HepG2 (cell line): ENCODE results near the gene GPC3. TPM values are rescaled to one million over a fixed set of nuclear protein-coding genes. Genes with fewer than 3 reads are reported as not detected.
A peak's percentile ranks its signal among the peaks of the same experiment; 100 is the strongest.

Experiments used
- ATAC-seq: fragments of 200-7000 bp; cut with Tn5 transposase; 3 replicates; pipeline ENCODE4 v1.9.1; 2020; ENCODE audit warnings: mild to moderate bottlenecking, moderate library complexity
- BruUV-seq: library from RNA; stranded (reverse); fragments of 400-500 nt; replicated peaks from 2 replicates; lab custom pipeline; 2021; lab: Mats Ljungman, UMichigan
- CTCF ChIA-PET: fragments of 300-600 bp; formaldehyde crosslinking; extraction: SDS; loops from one replicate; lab custom pipeline; 2021; ENCODE audit warnings: low total read pairs, inconsistent platforms, low intra/inter-chr PET ratio; lab: Yijun Ruan, JAX
- POLR2A ChIA-PET: fragments of 350-600 bp; sonication (Branson Sonifier 250); formaldehyde crosslinking; loops from one replicate; lab custom pipeline; 2020; ENCODE audit warnings: antibody characterized with exemption, inconsistent platforms; lab: Yijun Ruan, JAX
- DNase-seq: peaks from one replicate; pipeline ENCODE4 v3.0.0-alpha.2; 2015; ENCODE audit warnings: low spot score
- FAIRE-seq: peaks from 3 replicates; lab custom pipeline; 2011; peaks lifted over from hg19 to GRCh38; lab: Jason Lieb, UNC
- H2AFZ ChIP-seq: one replicate; pipeline ENCODE4 v1.6.1; 2011; ENCODE audit warnings: low read length, inconsistent platforms
- H3K27ac ChIP-seq: fragments of 300-600 bp; 3 replicates; pipeline ENCODE4 v1.8.0; 2011; ENCODE audit warnings: mixed run types, mild to moderate bottlenecking, mixed read lengths, low read length, inconsistent platforms; ENCODE audit not compliant: insufficient read depth; ENCODE audit errors: extremely low read length
- H3K27me3 ChIP-seq, 2 experiments: fragments of 200-600 bp in 1 of 2; 2 replicates in 1 of 2; 3 replicates in 1 of 2; pipeline versions ENCODE4 v1.6.0 to v1.8.0; 2011; ENCODE audit warnings: low read length in 2 of 2, mild to moderate bottlenecking in 2 of 2, moderate library complexity in 2 of 2, inconsistent platforms in 1 of 2; ENCODE audit not compliant: insufficient read depth in 2 of 2, control insufficient read depth in 1 of 2
- H3K36me3 ChIP-seq, 2 experiments: fragments of 200-600 bp in 1 of 2; replicated peaks in 1 of 2; 2 replicates in 1 of 2; 3 replicates in 1 of 2; pipeline versions ENCODE4 v1.5.1 to v1.8.0; 2011; ENCODE audit warnings: low read length in 2 of 2, inconsistent platforms in 1 of 2; ENCODE audit not compliant: insufficient read depth in 2 of 2, control insufficient read depth in 1 of 2
- H3K4me1 ChIP-seq: 2 replicates; pipeline ENCODE4 v1.5.1; 2012; ENCODE audit warnings: low read length, inconsistent platforms; ENCODE audit not compliant: insufficient read depth
- H3K4me2 ChIP-seq: 2 replicates; pipeline ENCODE4 v1.6.0; 2011; ENCODE audit warnings: low read depth, low read length, inconsistent platforms
- H3K4me3 ChIP-seq, 3 experiments: fragments of 200-600 bp in 1 of 3; sonication (generic), shearing (Covaris generic) in 1 of 3; replicated peaks in 1 of 3; 2 replicates each; pipeline ENCODE4 v1.5.1; 2011 to 2016; ENCODE audit warnings: low read length in 3 of 3, inconsistent platforms in 2 of 3, low read depth in 2 of 3, mild to moderate bottlenecking in 2 of 3, control low read depth in 1 of 3, mixed read lengths in 1 of 3; ENCODE audit not compliant: insufficient read depth in 1 of 3
- H3K79me2 ChIP-seq: one replicate; pipeline ENCODE4 v1.6.1; 2011; ENCODE audit warnings: low read length, inconsistent platforms; ENCODE audit not compliant: insufficient read depth
- H3K9ac ChIP-seq: 2 replicates; pipeline ENCODE4 v1.6.0; 2011; ENCODE audit warnings: mild to moderate bottlenecking, low read depth, low read length, inconsistent platforms; ENCODE audit not compliant: insufficient read depth
- H3K9me3 ChIP-seq: 2 replicates; pipeline ENCODE4 v1.5.1; 2012; ENCODE audit warnings: mild to moderate bottlenecking, low read length
- H4K20me1 ChIP-seq: 2 replicates; pipeline ENCODE4 v1.6.0; 2011; ENCODE audit warnings: inconsistent platforms, mild to moderate bottlenecking, low read length, moderate library complexity; ENCODE audit not compliant: insufficient read depth
- ARID2 ChIP-seq: sonication (generic); formaldehyde crosslinking; IDR thresholded peaks from 2 replicates; pipeline ENCODE4 v1.8.1; 2022; ENCODE audit warnings: mild to moderate bottlenecking, missing genetic modification reagents, borderline replicate concordance
- ASH2L ChIP-seq: fragments of 300-600, 200-600 bp; sonication (generic); IDR thresholded peaks from 2 replicates; pipeline ENCODE4 v1.7.0; 2017; ENCODE audit warnings: low read depth, mild to moderate bottlenecking, moderate library complexity, mixed read lengths, low read length; ENCODE audit not compliant: insufficient read length
- BORCS8-MEF2B ChIP-seq: sonication (generic); formaldehyde crosslinking; IDR thresholded peaks from 2 replicates; pipeline ENCODE4 v1.8.0; 2022; ENCODE audit warnings: mild to moderate bottlenecking, missing genetic modification reagents
- GATAD1 ChIP-seq: IDR thresholded peaks from 2 replicates; pipeline ENCODE4 v1.6.1; 2016; ENCODE audit warnings: missing genetic modification reagents, missing compliant biosample characterization
- KLF13 ChIP-seq: sonication (generic); formaldehyde crosslinking; IDR thresholded peaks from 2 replicates; pipeline ENCODE4 v1.4.0; 2020; ENCODE audit warnings: mild to moderate bottlenecking, missing genetic modification reagents
- MBNL3 ChIP-seq: fragments of 250-450 bp; sonication (Bioruptor Pico); conservative IDR thresholded peaks from 2 replicates; pipeline ENCODE4 v1.8.0; 2022; ENCODE audit warnings: mild to moderate bottlenecking, inconsistent platforms
- POLR2AphosphoS5 ChIP-seq: IDR thresholded peaks from 2 replicates; pipeline ENCODE4 v1.6.1; 2012; ENCODE audit warnings: low read depth, low read length
- POLR2G ChIP-seq: fragments of 200-400 bp; formaldehyde crosslinking; IDR thresholded peaks from 2 replicates; pipeline ENCODE4 v1.6.1; 2018; ENCODE audit warnings: mild to moderate bottlenecking, low read depth, low read length, moderate library complexity
- PTBP1 ChIP-seq: fragments of 200-400 bp; formaldehyde crosslinking; IDR thresholded peaks from 2 replicates; pipeline ENCODE4 v1.6.1; 2018; ENCODE audit warnings: low read length, low read depth; ENCODE audit not compliant: poor library complexity, severe bottlenecking
- REXO4 ChIP-seq: sonication (generic); formaldehyde crosslinking; IDR thresholded peaks from 2 replicates; pipeline ENCODE4 v1.8.0; 2022; ENCODE audit warnings: missing genetic modification reagents, mild to moderate bottlenecking, borderline replicate concordance
- SKI ChIP-seq: fragments of 450-650 bp; IDR thresholded peaks from one replicate; pipeline ENCODE4 v1.6.1; 2018; ENCODE audit warnings: mild to moderate bottlenecking; ENCODE audit not compliant: partially characterized antibody
- U2AF1 ChIP-seq: fragments of 200-400 bp; formaldehyde crosslinking; optimal IDR thresholded peaks from 2 replicates; pipeline ENCODE3; 2017; ENCODE audit warnings: mild to moderate bottlenecking, low read depth, low read length
- ZIK1 ChIP-seq: sonication (generic); formaldehyde crosslinking; IDR thresholded peaks from 2 replicates; pipeline ENCODE4 v1.5.0; 2020; ENCODE audit warnings: mild to moderate bottlenecking, low read depth, missing genetic modification reagents, borderline replicate concordance
- ZNF350 ChIP-seq: sonication (generic); formaldehyde crosslinking; IDR thresholded peaks from 2 replicates; pipeline ENCODE4 v1.4.0; 2020; ENCODE audit warnings: mild to moderate bottlenecking, low read depth, missing genetic modification reagents, borderline replicate concordance
- ZNF546 ChIP-seq: sonication (generic); formaldehyde crosslinking; conservative IDR thresholded peaks from 2 replicates; pipeline ENCODE4 v1.8.1; 2023; ENCODE audit warnings: mild to moderate bottlenecking, missing genetic modification reagents
- ZNF629 ChIP-seq: sonication (generic); formaldehyde crosslinking; conservative IDR thresholded peaks from 2 replicates; pipeline ENCODE4 v1.5.0; 2020; ENCODE audit warnings: missing genetic modification reagents
- ZNF674 ChIP-seq: sonication (generic); formaldehyde crosslinking; IDR thresholded peaks from 2 replicates; pipeline ENCODE4 v1.5.0; 2020; ENCODE audit warnings: low read depth, mild to moderate bottlenecking, missing genetic modification reagents
- ZNF766 ChIP-seq: sonication (generic); formaldehyde crosslinking; IDR thresholded peaks from 2 replicates; pipeline ENCODE4 v1.5.0; 2020; ENCODE audit warnings: missing genetic modification reagents, borderline replicate concordance
- WGBS: methylation state at CpG from one replicate; pipeline ENCODE4 v1.1.6; 2017; ENCODE audit warnings: low lambda C conversion rate; 5-methylcytosine and 5-hydroxymethylcytosine counted together
- in situ Hi-C: cut with HindIII; loops from 2 replicates; pipeline ENCODE4 v1.10.0; 2017; ENCODE audit warnings: low pct_unique_long_range_greater_than_20kb; ENCODE audit not compliant: extremely low pct_ligation_motif_present
- intact Hi-C: fragments of 100-400 bp; cut with micrococcal nuclease; formaldehyde crosslinking; loops from one replicate; pipeline ENCODE4 v1.10.0; 2022; ENCODE audit not compliant: unreplicated experiment
- polyA plus RNA-seq, 8 experiments: library from polyadenylated mRNA; depleted of rRNA in 3 of 8; stranded (reverse) in 7 of 8; unstranded in 1 of 8; fragments of >200 nt; fragmentation: Illumina TruSeq in 4 of 8; extraction: Trizol in 4 of 8; gene quantifications; 2 replicates each; pipeline versions ENCODE4 v1.2.1 to v1.2.3, GENCODE V29; 2011 to 2016; ENCODE audit warnings: low read depth in 4 of 8, missing spikeins in 1 of 8, mixed read lengths in 1 of 8; ENCODE audit not compliant: insufficient read depth in 1 of 8
- total RNA-seq, 5 experiments: library from RNA; depleted of rRNA; stranded (reverse); fragments of >200 nt; fragmentation: Illumina TruSeq; extraction: Trizol; gene quantifications; 2 replicates each; pipeline ENCODE4 v1.2.3, GENCODE V29; 2016; ENCODE audit warnings: low read depth in 1 of 5
- TF ChIP-seq, protein P1 (sequence below): sonication (generic); formaldehyde crosslinking; IDR thresholded peaks from 2 replicates; pipeline ENCODE4 v1.4.0; 2020; ENCODE audit warnings: missing genetic modification reagents, mild to moderate bottlenecking, borderline replicate concordance
- TF ChIP-seq, protein P2 (sequence below): sonication (generic); formaldehyde crosslinking; IDR thresholded peaks from 2 replicates; pipeline ENCODE4 v1.5.0; 2020; ENCODE audit warnings: missing genetic modification reagents

GPC3 gene
- total and polyA plus RNA-seq, 2 of the 13 experiments (the other 11 are each of a cell fraction or from before 2014, with no cell fraction given) = 1,799 to 3,263 TPM

DNA sequence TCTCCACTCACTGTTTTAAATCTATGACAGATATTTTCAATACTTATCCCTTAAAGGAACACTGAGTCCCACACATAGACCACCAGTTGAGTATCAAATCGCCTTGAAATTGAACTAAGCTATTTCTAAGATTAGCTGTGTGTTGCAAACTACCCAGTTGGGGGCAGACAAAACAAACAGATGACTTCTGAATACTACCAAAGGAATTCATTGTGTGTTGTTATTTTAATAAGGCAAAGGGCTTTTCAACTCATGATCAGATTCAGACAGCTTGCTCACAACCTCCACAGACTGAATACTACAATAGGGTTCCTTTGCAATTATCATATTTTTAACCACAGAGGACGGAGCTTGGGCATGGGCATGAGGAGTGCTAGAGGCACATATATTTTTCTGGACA is 287.1 kb downstream of the GPC3 start:
- DNase-seq = no peak
- in situ Hi-C loops = no loop called here
- no peak overlapping the region for H3K4me2 ChIP-seq

DNA sequence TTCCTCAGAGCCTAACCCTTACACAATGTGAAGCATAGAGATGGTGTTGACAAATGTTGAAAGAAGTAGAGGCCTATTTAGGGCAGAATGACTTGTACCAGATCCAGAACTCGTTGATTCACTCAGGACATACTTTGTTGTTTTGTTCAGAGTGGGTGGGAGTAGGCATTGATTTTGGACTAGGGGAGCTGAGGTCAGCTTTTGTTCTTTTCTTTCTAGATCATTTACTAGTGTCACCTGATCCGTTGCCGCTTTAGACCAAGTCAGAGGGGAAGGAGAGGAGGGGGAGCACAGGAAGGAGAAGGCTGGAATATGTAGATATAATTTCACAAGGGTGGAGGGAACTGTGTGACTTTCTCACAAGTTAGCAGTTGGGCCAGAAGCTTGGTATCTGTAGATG is 287.7 kb downstream of the GPC3 start:
- Histone ChIP-seq H3K4me3 (no peak overlapping the region), H3K9me3 (no peaks in the 10 kb centered on the region), H3K9ac (no peak overlapping the region), H3K4me1 (no peaks in the 10 kb centered on the region), H3K4me2 (no peak overlapping the region), H3K79me2 (peaks cover 7% of the 10 kb centered on the region), H3K27ac (no peak overlapping the region), H3K27me3 (no peaks in the 10 kb centered on the region), H4K20me1 (peaks cover 51% of the 10 kb centered on the region), H3K36me3 (peaks cover 7 to 61% of the 10 kb centered on the region in 2 experiments), H2AFZ (no peak overlapping the region)
- no peak for DNase-seq
- no peak for FAIRE-seq
- ChIA-PET CTCF (no interaction called here), POLR2A (no interaction called here)
- intact Hi-C loops = no loop called here
- in situ Hi-C loops = no loop called here
- ATAC-seq = no peak; the same call in 1 of the 3 replicates
- WGBS = 93% methylated on average over 2 of the region's 3 CpGs
- BruUV-seq = no TSS peak
- TF ChIP-seq SKI (no peak), POLR2AphosphoS5 (peak; percentile 40; the same call in 1 of the 2 replicates), REXO4 (CRISPR knock-in tag) (no peak), ZNF629 (no peak), MBNL3 (CRISPR knock-in tag) (no peak), PTBP1 (no peak), ZNF546 (CRISPR knock-in tag) (no peak), U2AF1 (no peak), ZNF766 (no peak), POLR2G (no peak), ZIK1 (CRISPR knock-in tag) (no peak)
- TF ChIP-seq, protein P1, sequence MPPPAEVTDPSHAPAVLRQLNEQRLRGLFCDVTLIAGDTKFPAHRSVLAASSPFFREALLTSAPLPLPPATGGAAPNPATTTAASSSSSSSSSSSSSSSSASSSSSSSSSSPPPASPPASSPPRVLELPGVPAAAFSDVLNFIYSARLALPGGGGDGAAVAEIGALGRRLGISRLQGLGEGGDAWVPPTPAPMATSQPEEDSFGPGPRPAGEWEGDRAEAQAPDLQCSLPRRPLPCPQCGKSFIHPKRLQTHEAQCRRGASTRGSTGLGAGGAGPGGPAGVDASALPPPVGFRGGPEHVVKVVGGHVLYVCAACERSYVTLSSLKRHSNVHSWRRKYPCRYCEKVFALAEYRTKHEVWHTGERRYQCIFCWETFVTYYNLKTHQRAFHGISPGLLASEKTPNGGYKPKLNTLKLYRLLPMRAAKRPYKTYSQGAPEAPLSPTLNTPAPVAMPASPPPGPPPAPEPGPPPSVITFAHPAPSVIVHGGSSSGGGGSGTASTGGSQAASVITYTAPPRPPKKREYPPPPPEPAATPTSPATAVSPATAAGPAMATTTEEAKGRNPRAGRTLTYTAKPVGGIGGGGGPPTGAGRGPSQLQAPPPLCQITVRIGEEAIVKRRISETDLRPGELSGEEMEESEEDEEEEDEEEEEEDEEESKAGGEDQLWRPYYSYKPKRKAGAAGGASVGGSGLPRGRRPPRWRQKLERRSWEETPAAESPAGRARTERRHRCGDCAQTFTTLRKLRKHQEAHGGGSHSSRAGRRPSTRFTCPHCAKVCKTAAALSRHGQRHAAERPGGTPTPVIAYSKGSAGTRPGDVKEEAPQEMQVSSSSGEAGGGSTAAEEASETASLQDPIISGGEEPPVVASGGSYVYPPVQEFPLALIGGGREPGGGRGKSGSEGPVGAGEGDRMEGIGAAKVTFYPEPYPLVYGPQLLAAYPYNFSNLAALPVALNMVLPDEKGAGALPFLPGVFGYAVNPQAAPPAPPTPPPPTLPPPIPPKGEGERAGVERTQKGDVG (CRISPR knock-in tag) = no peak

More for the DNA sequence above, 287.1 kb downstream of the GPC3 start:
- Histone ChIP-seq H3K9me3 (no peaks in the 10 kb centered on the region), H3K36me3 (peaks cover 7 to 59% of the 10 kb centered on the region in 2 experiments), H3K9ac (no peak overlapping the region), H3K4me1 (no peaks in the 10 kb centered on the region), H2AFZ (no peak overlapping the region), H4K20me1 (peaks cover 56% of the 10 kb centered on the region), H3K27ac (no peak overlapping the region), H3K79me2 (peaks cover 9% of the 10 kb centered on the region), H3K4me3 (no peak overlapping the region), H3K27me3 (no peaks in the 10 kb centered on the region)
- FAIRE-seq (no peak), ATAC-seq (no peak; the same call in 2 of the 3 replicates)
- no TSS peak for BruUV-seq
- 97% methylated on average over 2 of the region's 2 CpGs for WGBS
- CTCF ChIA-PET = no interaction called here
- intact Hi-C loops = no loop called here
- POLR2A ChIA-PET = no interaction called here
- TF ChIP-seq BORCS8-MEF2B (CRISPR knock-in tag) = no peak
- TF ChIP-seq ZNF674 (CRISPR knock-in tag) = no peak
- TF ChIP-seq ZNF350 (CRISPR knock-in tag) = no peak
- TF ChIP-seq, protein P2, sequence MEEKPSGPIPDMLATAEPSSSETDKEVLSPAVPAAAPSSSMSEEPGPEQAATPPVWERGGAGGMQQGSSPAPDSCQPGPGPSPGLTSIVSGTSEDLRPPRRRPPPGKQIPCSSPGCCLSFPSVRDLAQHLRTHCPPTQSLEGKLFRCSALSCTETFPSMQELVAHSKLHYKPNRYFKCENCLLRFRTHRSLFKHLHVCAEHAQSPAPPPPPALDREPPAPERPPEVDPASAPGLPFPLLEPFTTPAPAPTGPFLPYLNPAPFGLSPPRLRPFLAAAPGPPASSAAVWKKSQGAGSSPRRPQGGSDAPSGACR = no peak
- no peak for TF ChIP-seq GATAD1 (CRISPR knock-in tag)
- TF ChIP-seq ARID2 (CRISPR knock-in tag) = no peak
- TF ChIP-seq ASH2L = no peak
- no peak for TF ChIP-seq KLF13 (CRISPR knock-in tag)
